GM19099 (cell line): ENCODE measurements around the gene CEP290.

Experiments used
- POLR2A ChIP-seq: IDR thresholded peaks from 3 replicates; pipeline ENCODE4 v1.6.1; 2011; ENCODE audit warnings: low read depth; ENCODE audit not compliant: insufficient read length; ENCODE audit errors: extremely low read depth

Gene CEP290, protein sequence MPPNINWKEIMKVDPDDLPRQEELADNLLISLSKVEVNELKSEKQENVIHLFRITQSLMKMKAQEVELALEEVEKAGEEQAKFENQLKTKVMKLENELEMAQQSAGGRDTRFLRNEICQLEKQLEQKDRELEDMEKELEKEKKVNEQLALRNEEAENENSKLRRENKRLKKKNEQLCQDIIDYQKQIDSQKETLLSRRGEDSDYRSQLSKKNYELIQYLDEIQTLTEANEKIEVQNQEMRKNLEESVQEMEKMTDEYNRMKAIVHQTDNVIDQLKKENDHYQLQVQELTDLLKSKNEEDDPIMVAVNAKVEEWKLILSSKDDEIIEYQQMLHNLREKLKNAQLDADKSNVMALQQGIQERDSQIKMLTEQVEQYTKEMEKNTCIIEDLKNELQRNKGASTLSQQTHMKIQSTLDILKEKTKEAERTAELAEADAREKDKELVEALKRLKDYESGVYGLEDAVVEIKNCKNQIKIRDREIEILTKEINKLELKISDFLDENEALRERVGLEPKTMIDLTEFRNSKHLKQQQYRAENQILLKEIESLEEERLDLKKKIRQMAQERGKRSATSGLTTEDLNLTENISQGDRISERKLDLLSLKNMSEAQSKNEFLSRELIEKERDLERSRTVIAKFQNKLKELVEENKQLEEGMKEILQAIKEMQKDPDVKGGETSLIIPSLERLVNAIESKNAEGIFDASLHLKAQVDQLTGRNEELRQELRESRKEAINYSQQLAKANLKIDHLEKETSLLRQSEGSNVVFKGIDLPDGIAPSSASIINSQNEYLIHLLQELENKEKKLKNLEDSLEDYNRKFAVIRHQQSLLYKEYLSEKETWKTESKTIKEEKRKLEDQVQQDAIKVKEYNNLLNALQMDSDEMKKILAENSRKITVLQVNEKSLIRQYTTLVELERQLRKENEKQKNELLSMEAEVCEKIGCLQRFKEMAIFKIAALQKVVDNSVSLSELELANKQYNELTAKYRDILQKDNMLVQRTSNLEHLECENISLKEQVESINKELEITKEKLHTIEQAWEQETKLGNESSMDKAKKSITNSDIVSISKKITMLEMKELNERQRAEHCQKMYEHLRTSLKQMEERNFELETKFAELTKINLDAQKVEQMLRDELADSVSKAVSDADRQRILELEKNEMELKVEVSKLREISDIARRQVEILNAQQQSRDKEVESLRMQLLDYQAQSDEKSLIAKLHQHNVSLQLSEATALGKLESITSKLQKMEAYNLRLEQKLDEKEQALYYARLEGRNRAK (N-terminal part only)

GRCh38 chr12:88141774-88142609, at the start of gene CEP290, which contains the start of gene TMTC3:
CEP290 (minus strand) TSS chr12:88142088; CDS start chr12:88141307, 781 bp downstream.
TMTC3 (plus strand) TSS chr12:88142307; CDS start chr12:88148316, 6,009 bp downstream.
- TF ChIP-seq POLR2A, result peak; percentile 73

- TF ChIP-seq POLR2A, result no peak
These were observed 46.3 kb upstream of the CEP290 start for GRCh38 chr12:88188180-88188579.

GRCh38 chr12:88187571-88187970, 45.7 kb upstream of the CEP290 start:
- TF ChIP-seq POLR2A, result no peak

- no peak for TF ChIP-seq POLR2A
These were observed 44.1 kb upstream of the CEP290 start for GRCh38 chr12:88185988-88186387.

- no peak for TF ChIP-seq POLR2A
These were observed 43.4 kb upstream of the CEP290 start for GRCh38 chr12:88185279-88185678.

GRCh38 chr12:88184196-88184595, 42.3 kb upstream of the CEP290 start:
- no peak for TF ChIP-seq POLR2A

DNA sequence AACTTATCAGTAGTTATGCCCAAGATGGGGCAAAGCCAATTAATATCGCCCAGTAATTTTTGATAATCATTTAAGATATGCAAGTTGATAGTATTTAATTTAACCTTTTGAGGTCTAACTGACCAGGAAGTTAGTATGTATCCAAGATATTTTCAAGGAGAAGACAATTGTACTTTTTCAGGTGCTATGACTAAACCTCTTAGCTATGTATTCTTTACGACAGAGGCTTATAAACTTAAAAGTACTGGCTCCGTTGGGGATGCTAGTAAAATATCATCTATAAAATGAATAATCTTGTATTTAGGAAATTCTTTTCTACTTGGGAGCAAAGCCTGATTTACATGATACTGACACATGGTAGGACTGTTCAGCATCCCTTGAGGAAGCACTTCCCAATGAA, 40.5 kb upstream of the CEP290 start:
- no peak for TF ChIP-seq POLR2A

DNA sequence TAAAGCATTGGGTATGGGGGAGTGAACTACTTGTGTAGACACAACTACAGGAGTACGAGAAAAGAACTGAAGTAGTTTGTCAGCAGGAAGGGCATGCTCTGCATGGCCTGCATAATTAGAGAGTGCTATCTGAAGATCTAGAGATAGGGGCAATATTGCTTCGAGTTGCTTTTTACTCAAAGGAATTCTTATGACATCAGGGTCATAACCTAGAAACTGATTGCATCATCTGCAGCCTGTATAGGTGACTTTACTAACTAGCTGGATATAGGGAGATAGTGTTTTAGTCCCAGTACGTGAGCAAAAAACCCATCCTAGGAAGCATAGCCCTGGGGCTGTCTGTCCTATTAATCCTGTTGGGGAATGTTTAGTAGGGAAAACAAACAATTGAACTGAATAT, 40.0 kb upstream of the CEP290 start:
- no peak for TF ChIP-seq POLR2A

DNA sequence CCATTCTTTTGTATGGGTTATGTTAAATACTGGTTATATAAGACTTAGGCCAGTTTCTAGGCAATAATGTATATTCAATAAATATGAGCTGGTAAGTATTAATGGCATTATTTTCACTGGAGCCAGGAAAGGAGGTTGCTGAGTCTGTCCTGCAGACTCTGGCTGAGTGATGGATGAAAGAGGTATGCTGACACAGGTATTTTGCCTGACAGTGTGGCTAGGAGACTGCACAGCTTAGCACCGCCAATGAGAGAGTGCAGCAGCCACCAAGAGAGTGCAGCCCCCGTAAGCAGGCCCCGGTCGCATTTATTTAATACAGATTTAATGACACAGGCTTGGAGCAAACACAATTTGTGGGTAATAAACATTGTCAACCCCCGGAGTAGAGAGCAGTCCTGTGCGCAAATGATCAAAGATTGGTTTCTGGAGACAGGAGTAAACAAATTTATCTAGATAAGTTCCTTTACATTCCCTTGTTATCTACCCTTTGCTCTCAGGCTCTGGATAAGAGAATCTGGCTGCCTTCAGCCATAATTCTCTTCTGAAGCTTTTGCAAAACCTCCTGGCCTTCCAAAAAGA, 37.6 kb upstream of the CEP290 start:
- TF ChIP-seq POLR2A, result no peak

- no peak for TF ChIP-seq POLR2A
These were observed 33.7 kb upstream of the CEP290 start for GRCh38 chr12:88175544-88175943.

DNA sequence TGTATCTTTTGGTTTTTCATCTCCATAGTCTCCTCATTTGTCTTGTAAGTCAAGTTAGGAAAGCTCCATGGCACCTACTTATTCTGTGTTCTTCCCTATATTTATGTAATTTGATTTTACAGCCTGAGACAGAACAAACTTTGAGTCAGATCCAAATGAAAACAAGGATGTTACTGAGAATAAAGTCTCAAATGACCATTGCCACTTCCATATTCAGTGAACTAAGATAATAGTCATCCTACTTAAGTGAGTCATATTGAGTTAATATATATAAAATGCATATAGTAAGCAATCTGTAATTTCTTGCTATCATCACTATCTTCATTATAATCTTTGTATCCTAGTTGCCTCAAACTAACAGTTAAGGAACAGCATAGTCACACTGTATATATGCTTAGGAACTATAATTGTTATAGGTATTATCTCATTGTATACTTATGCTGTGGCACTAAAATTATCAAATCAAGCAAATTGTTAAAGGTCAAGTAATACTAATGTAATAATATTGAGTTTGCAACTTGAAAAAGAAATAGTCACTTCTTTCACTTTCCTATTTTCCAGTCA, 31.0 kb upstream of the CEP290 start:
- no peak for TF ChIP-seq POLR2A

DNA sequence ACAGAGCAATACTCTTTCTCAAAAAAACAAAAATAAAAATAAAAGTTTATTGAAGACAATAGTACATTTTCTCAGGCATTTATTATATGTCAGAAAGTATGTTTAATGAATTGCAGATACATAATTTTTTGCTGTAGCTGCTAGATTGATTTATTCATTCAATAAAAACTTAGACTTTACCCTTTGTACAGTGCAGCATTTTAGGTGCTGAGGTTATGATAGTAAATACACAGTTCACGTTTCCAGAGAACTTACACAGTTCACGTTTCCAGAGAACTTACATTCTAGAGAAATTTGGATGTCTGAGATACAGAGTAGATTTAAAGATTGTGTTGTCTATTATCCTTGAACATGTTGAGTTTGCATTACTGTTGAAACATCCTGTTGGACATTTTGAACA, 25.5 kb upstream of the CEP290 start:
- TF ChIP-seq POLR2A, result no peak

GRCh38 chr12:88166179-88166578, 24.3 kb upstream of the CEP290 start:
- TF ChIP-seq POLR2A, result no peak
